RWPE1 (cell line): ENCODE data around the gene UBASH3A.

Source experiments
- CTCF ChIA-PET: fragments of 350-600 bp; sonication (Branson Sonifier 250); formaldehyde crosslinking; extraction: SDS; loops from one replicate; lab custom pipeline; 2021; lab: Yijun Ruan, JAX
- POLR2A ChIA-PET: fragments of 400-600 bp; formaldehyde crosslinking; extraction: SDS; loops from one replicate; lab custom pipeline; 2020; ENCODE audit warnings: antibody characterized with exemption; ENCODE audit not compliant: low non-redundant PET; lab: Yijun Ruan, JAX
- DNase-seq: peaks from one replicate; pipeline ENCODE4 v3.0.0; 2012; ENCODE audit warnings: low spot score
- H3K27ac ChIP-seq: fragments of 450-650 bp; 2 replicates; pipeline ENCODE4 v1.5.1; 2017
- TF ChIP-seq, protein P1 (sequence below): fragments of 450-650 bp; conservative IDR thresholded peaks from 2 replicates; pipeline ENCODE4 v1.5.1; 2017; ENCODE audit warnings: low read depth, mild to moderate bottlenecking

The UBASH3A gene

GRCh38 chr21:42382915-42383314 lies 20.8 kb upstream of the UBASH3A start:
- CTCF ChIA-PET, result no interaction called here
- POLR2A ChIA-PET, result no interaction called here
- TF ChIP-seq, protein P1, sequence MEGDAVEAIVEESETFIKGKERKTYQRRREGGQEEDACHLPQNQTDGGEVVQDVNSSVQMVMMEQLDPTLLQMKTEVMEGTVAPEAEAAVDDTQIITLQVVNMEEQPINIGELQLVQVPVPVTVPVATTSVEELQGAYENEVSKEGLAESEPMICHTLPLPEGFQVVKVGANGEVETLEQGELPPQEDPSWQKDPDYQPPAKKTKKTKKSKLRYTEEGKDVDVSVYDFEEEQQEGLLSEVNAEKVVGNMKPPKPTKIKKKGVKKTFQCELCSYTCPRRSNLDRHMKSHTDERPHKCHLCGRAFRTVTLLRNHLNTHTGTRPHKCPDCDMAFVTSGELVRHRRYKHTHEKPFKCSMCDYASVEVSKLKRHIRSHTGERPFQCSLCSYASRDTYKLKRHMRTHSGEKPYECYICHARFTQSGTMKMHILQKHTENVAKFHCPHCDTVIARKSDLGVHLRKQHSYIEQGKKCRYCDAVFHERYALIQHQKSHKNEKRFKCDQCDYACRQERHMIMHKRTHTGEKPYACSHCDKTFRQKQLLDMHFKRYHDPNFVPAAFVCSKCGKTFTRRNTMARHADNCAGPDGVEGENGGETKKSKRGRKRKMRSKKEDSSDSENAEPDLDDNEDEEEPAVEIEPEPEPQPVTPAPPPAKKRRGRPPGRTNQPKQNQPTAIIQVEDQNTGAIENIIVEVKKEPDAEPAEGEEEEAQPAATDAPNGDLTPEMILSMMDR, result no peak
- DNase-seq, result no peak
- H3K27ac ChIP-seq, result no peak overlapping the region

GRCh38 chr21:42383331-42383730 lies 20.4 kb upstream of the UBASH3A start:
- no peak overlapping the region for H3K27ac ChIP-seq
- CTCF ChIA-PET, result no interaction called here
- POLR2A ChIA-PET, result no interaction called here
- no peak for DNase-seq
- TF ChIP-seq, protein P1, result no peak

- ChIA-PET CTCF (no interaction called here), POLR2A (no interaction called here)
- DNase-seq, result no peak
- TF ChIP-seq, protein P1, result no peak
- H3K27ac ChIP-seq, result no peak overlapping the region
Measured at GRCh38 chr21:42384156-42384945, 19.4 kb upstream of the UBASH3A start.

DNA sequence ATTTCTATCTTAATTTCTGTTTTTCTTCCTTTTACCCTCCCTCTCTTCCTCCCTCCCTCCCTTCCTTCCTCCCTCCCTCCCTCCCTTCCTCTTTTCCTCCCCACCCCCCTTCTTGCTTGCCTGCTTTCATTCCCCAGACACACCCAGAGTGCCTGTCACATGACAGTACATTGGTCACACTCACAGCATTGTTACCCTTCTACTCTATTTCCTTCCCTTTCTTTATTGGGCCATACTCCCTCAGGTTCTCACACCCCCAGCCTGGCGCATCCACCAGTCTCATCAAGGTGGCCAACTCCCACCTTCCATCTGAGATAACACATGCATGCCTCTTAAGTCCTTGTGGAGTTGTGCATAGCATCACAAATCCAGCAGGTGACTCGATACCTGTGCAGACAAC lies 18.7 kb upstream of the UBASH3A start:
- CTCF ChIA-PET, result no interaction called here
- no peak overlapping the region for H3K27ac ChIP-seq
- TF ChIP-seq, protein P1, result no peak
- POLR2A ChIA-PET, result no interaction called here
- no peak for DNase-seq

- POLR2A ChIA-PET, result no interaction called here
- no peak for DNase-seq
- TF ChIP-seq, protein P1, result no peak
- H3K27ac ChIP-seq, result no peak overlapping the region
- CTCF ChIA-PET, result no interaction called here
Measured at GRCh38 chr21:42385619-42386018, 18.1 kb upstream of the UBASH3A start.

DNA sequence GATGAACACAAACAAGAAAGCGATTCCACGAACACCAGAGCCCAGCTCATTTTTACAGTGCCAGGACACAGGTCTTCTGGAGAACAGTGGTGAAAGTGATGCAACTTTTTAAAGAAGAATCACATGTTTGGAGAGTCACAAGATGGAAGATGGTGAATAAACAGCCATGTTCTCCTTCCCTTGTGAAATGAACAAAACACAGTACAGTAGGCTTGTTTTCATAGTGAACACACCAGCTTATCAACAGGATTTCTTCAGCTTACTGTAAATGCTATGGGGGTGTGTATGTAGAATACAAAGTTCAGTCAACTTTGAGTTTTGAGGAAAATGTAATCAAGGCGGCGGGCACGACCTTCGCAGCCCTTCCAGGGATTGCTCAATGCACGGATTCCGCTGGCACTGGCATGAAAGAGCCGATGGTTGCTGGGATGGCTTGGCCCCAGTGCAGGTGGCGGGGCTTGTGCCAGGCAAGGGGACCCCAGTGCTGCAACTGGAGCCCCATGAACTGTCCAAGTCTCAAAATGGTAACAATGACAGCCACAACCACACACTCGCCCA lies 17.6 kb upstream of the UBASH3A start:
- POLR2A ChIA-PET, result no interaction called here

More for the DNA sequence above, 17.6 kb upstream of the UBASH3A start:
- H3K27ac ChIP-seq, result no peak overlapping the region
- DNase-seq, result no peak
- CTCF ChIA-PET, result interaction anchor here (0.7 kb wide), 1 partner anchor 223 kb away, joined by 4 read pairs; no protein-coding TSS in a partner anchor
- TF ChIP-seq, protein P1, result no peak
